HG02759 (cell line): ENCODE results near the gene HHAT.
"Not testable (repeated sequence)": the region's sequence is repeated elsewhere in the genome, so short reads cannot be mapped to it uniquely, and the experiment has no call there.

Experiments
- ATAC-seq: cut with Tn5 transposase; IDR thresholded peaks from one replicate; pipeline ENCODE4 v1.9.1; 2021; ENCODE audit warnings: mild to moderate bottlenecking, moderate library complexity; ENCODE audit not compliant: unreplicated experiment

Gene HHAT

GRCh38 chr1:210631399-210631798 is 302.7 kb downstream of the HHAT start:
- no peak for ATAC-seq

GRCh38 chr1:210633140-210633539 is 304.4 kb downstream of the HHAT start:
- ATAC-seq = no peak

GRCh38 chr1:210633636-210634035 is 304.9 kb downstream of the HHAT start:
- ATAC-seq = no peak

DNA sequence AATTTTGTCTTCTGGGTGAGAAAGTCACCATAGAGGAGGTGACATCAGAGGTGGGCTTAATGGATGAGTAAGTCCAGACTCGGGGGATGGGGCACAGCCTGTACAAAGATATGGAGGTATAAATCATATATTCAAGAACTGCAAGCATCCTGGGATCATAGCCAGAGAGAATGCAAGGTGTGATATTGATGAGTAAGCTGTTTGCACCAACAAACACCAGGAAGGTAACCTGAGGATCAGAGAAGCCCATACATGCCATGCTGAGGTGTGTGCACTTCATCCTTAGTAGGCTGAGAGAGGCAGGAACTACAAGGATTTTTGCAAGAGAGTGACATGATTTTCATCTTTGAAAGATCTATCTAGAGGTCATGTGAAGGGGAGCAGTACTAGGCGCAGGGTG is 306.4 kb downstream of the HHAT start:
- ATAC-seq = no peak

DNA sequence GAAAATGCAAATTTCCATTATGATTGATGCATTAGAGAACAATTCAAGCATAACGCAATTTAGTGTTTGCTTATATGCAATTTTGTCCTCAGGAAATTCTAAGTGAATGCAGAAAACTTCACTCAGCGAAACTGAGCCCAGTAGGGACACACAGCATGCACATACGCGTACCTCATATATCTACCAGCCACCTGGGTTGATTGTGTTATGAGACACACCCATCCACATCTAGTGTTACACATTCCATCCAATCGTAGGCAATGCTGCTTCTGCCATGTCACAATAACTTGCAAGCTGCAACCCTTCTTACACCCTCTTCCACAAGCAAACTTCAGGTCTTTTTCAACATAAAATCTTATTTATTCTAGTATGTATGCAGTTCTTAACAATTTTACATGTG is 312.9 kb downstream of the HHAT start:
- no peak for ATAC-seq

GRCh38 chr1:210645582-210646257 is 317.0 kb downstream of the HHAT start:
- no peak for ATAC-seq

- no peak for ATAC-seq
Observed at GRCh38 chr1:210646258-210646616, 317.5 kb downstream of the HHAT start.

DNA sequence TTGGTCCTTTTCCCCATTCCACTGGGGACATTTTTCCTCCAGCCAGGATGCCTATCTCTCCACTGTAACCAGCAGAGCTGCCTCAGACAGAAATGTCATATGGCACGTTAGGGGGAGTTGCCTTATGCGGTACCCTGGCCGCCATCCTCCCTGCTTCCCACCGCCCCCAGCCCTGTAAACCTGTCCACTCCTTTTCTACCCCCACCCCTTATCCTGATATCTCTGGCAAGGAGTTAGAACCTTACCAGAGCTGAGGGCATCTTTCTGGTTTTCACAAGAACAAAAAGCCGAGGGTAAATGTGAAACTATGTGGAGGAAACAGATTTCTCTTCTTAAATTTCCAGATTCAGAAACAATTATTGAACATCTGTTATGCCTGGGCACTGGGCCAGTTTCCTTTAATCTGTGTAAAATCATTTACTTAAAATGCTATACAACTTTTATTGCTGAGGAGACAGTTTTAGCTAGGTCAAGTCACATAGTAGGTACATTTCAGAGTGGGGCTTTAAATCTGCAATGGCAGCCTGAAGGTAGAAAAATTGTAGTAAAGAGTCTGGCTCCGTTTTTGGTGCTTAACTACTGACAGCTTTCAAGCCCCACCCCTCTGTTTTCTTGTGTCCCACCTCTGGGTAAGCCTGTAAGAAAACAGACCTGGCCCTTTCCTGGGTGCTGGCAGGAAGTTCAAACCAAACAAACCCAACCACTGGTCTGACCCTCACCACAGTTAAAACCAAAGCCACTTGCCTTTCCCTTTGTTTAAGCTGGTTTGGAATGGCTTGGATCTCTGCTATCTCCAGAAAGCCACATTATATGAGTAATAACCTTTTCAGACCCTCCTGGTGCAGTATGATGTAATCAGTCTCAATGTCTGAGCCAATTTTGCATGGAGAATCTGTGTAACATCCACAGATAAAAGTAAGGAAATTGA is 319.0 kb downstream of the HHAT start:
- no peak for ATAC-seq

DNA sequence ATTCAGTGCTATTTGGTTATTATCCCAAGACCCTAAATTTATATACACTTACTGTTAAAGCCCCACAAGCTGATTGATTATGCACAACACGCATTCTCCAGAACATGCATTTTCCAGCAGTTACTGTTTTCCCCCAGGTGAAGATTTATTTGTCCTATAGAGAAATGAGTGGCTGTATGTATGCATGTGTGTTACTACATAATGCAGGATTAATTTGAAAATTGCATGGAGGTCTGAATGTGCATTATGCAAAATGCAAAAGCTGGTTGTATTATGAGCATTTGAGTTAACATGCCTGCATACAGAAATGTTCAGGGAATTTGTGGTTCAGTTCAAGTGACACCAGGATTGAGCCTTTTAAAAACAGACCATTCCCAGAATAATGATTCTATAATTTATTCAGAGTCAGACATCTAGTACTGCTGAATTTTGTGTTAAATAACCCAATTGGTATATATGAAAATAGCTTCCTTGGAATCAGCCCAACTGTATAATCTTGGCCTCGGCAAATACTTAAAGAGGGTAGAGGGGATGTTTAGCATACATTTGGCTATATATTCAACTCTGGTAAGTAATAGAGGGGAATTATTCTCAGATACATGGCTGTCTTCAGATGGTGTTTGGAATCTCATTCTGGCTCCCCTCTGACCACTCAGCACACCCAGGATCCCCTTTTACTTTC is 320.0 kb downstream of the HHAT start:
- no peak for ATAC-seq

DNA sequence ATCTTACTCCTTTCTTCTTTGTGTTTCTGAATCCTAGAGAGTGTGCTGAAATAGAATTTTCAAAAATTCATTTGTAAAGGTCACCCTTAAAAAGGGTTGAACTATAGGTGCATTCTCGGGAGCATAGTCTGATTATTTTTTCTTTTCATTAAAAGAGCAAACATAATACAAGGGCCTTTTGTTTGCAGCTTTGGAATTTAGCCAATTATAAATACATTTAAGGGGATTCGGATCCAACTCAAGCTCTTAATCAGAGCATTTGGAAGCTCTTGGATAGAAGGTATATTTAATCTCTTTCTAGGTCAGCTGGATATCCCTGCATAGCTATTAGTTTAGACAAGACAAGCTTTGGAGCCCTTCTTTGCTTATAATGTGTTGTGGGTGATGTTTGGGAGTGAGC is 321.7 kb downstream of the HHAT start:
- ATAC-seq = no peak

GRCh38 chr1:210652329-210652954 is 323.7 kb downstream of the HHAT start:
- ATAC-seq = no peak

- ATAC-seq = no peak
Observed at GRCh38 chr1:210653771-210654170, 325.1 kb downstream of the HHAT start.

DNA sequence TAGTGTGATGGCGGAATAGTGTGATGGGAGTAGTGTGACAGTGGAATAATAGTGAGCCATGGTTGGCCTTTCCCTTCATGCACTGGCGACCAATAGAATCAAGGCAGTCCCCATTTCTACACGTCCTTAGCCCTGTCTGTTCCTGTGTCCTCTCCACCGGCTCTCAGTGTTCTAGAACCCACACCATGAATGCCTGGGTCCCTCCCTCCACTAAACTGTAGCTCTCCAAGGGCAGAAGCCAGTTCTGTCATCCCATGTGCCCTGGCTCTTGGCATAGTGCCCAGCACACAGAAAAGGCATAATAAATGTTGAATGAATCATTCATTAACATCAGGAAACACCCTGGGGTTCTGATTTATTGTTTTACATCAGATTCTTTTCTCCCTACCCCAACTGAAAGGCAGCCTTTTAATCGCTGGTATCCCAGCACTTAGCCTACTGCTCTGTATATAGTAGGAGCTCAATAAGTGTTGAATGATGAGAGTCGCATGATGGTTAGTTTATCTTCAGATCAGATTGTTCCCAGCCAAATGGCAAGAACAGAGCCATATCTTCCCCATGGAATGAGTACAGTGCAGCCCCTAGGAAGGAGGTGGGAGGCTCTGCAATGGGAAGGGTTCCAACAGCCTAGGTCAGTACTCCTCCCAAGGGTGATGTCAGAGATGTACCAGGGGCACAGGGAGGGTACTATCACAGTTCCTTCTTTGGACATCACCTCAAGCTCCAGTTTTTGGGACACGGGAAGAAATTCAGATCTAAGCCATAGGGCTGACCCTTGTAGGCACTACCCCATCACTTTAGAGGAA is 325.7 kb downstream of the HHAT start:
- ATAC-seq = no peak

GRCh38 chr1:210655511-210655910 is 326.8 kb downstream of the HHAT start:
- no peak for ATAC-seq

DNA sequence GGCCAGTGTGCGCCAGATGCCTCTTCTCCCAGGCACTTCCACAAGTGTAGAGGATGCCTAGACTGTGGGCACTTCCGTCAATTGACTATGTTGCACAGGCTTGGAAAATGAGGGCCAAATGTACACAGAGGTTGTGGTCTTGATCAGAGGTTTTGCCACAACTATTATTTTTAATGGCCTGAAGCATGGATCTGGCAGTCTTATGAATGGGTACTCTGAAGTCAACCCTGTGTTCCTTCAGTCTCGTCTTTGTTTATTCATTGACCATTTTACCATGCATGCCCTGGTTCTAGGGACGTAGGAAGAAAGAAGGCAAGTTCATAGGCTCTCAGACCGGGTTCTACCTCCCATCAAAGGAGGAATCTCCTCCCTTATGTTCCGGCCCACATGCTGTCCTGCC is 329.1 kb downstream of the HHAT start:
- ATAC-seq = no peak

GRCh38 chr1:210661520-210661919 is 332.8 kb downstream of the HHAT start:
- not testable (repeated sequence) for ATAC-seq

GRCh38 chr1:210662291-210663050 is 333.8 kb downstream of the HHAT start:
- ATAC-seq = no peak

GRCh38 chr1:210663730-210664573 is 335.2 kb downstream of the HHAT start:
- ATAC-seq = no peak

DNA sequence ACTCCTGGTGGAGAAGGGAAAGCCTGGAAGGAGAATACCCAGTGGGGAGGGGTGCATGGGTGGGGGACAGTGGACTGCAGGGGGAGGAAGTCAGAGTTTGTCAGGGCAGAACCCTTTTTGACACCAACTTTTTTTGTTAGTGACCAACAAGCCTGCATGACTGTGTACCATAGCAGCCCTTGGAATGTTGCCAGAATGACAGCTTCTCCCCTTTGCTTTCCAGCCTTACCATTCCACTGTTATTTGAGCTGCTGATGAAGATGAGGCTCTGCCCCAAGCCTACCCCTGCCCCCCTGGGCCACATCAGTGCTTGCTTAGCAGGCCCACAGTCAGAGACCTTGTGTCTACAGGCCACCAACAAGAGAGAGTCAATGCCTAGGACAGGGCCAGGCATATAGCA is 341.2 kb downstream of the HHAT start:
- no peak for ATAC-seq
